ENCODE data around the gene NFKBIL1. TPM values are rescaled to one million over a fixed set of nuclear protein-coding genes. Genes with fewer than 3 reads are reported as not detected.

NFKBIL1 gene
- total RNA-seq, 1 donor from 2014 or later, result 28.7 TPM

GRCh38 chr6:31575335-31575901, 28.0 kb downstream of the NFKBIL1 start, which contains the start of gene TNF:
Gene TNF, plus strand, starts transcription at chr6:31575565. Its CDS starts 177 bp downstream, at chr6:31575742.
- H3K27me3 Mint-ChIP-seq, result peaks cover 51% of the 10 kb centered on the region
- no peak within 1 kb of the TSS for H3K27ac Mint-ChIP-seq
- H3K4me1 Mint-ChIP-seq (ENCODE audit: low read depth), result no peaks in the 10 kb centered on the region
- H3K36me3 Mint-ChIP-seq (ENCODE audit: insufficient read depth), result no peaks in the 10 kb centered on the region
- no peaks in the 10 kb centered on the region for H3K9me3 Mint-ChIP-seq (ENCODE audit: low read depth)
- TF ChIP-seq CTCF (IDR thresholded peaks at IDR 0.05; ENCODE audit: unreplicated experiment), result no peak
- no peak within 1 kb of the TSS for H3K4me3 Mint-ChIP-seq (ENCODE audit: low read depth)
- DNase-seq (ENCODE audit: low spot score, unreplicated experiment), result no peak

GRCh38 chr6:31575952-31576685, 28.7 kb downstream of the NFKBIL1 start:
- Mint-ChIP-seq H3K4me3 (ENCODE audit: low read depth) (no peak overlapping the region), H3K9me3 (ENCODE audit: low read depth) (no peaks in the 10 kb centered on the region), H3K4me1 (ENCODE audit: low read depth) (peaks cover 4% of the 10 kb centered on the region), H3K36me3 (ENCODE audit: insufficient read depth) (no peaks in the 10 kb centered on the region), H3K27ac (no peak overlapping the region), H3K27me3 (peaks cover 56% of the 10 kb centered on the region)
- TF ChIP-seq CTCF (IDR thresholded peaks at IDR 0.05; ENCODE audit: unreplicated experiment), result no peak
- no peak for DNase-seq (ENCODE audit: low spot score, unreplicated experiment)

- DNase-seq (ENCODE audit: low spot score, unreplicated experiment), result no peak
- no peaks in the 10 kb centered on the region for H3K36me3 Mint-ChIP-seq (ENCODE audit: insufficient read depth)
- TF ChIP-seq CTCF (IDR thresholded peaks at IDR 0.05; ENCODE audit: unreplicated experiment), result no peak
- no peaks in the 10 kb centered on the region for H3K9me3 Mint-ChIP-seq (ENCODE audit: low read depth)
- H3K27ac Mint-ChIP-seq, result no peak overlapping the region
- H3K4me3 Mint-ChIP-seq (ENCODE audit: low read depth), result no peak overlapping the region
- H3K27me3 Mint-ChIP-seq, result peaks cover 65% of the 10 kb centered on the region
- H3K4me1 Mint-ChIP-seq (ENCODE audit: low read depth), result peaks cover 11% of the 10 kb centered on the region
Observed at GRCh38 chr6:31576897-31577578, 29.6 kb downstream of the NFKBIL1 start.

- Mint-ChIP-seq H3K4me1 (ENCODE audit: low read depth) (peaks cover 11% of the 10 kb centered on the region), H3K4me3 (ENCODE audit: low read depth) (no peak overlapping the region), H3K27me3 (peaks cover 64% of the 10 kb centered on the region), H3K36me3 (ENCODE audit: insufficient read depth) (no peaks in the 10 kb centered on the region), H3K27ac (no peak overlapping the region), H3K9me3 (ENCODE audit: low read depth) (no peaks in the 10 kb centered on the region)
- no peak for DNase-seq (ENCODE audit: low spot score, unreplicated experiment)
- TF ChIP-seq CTCF (IDR thresholded peaks at IDR 0.05; ENCODE audit: unreplicated experiment), result no peak
Observed at GRCh38 chr6:31577579-31577966, 30.2 kb downstream of the NFKBIL1 start.

Measured in progenitor cell of endocrine pancreas (in vitro differentiated cells).